Neuron (in vitro differentiated cells): ENCODE results near the gene ASTL.

Source experiments
- H2AFZ ChIP-seq: one replicate; pipeline ENCODE4 v1.6.1; 2013; ENCODE audit warnings: low read depth, mild to moderate bottlenecking, inconsistent platforms, low read length, moderate library complexity
- H3K27me3 ChIP-seq: one replicate; pipeline ENCODE4 v1.6.1; 2013; ENCODE audit warnings: low read length; ENCODE audit not compliant: insufficient read depth
- H3K36me3 ChIP-seq: one replicate; pipeline ENCODE4 v1.6.1; 2013; ENCODE audit warnings: low read length; ENCODE audit not compliant: insufficient read depth
- H3K4me1 ChIP-seq: one replicate; pipeline ENCODE4 v1.6.1; 2013; ENCODE audit warnings: low read length; ENCODE audit not compliant: insufficient read depth
- H3K4me3 ChIP-seq: 2 replicates; pipeline ENCODE4 v1.5.1; 2013; ENCODE audit warnings: mild to moderate bottlenecking, low read length, moderate library complexity
- H3K9me3 ChIP-seq: one replicate; pipeline ENCODE4 v1.6.1; 2013; ENCODE audit warnings: low read length

ASTL gene

DNA sequence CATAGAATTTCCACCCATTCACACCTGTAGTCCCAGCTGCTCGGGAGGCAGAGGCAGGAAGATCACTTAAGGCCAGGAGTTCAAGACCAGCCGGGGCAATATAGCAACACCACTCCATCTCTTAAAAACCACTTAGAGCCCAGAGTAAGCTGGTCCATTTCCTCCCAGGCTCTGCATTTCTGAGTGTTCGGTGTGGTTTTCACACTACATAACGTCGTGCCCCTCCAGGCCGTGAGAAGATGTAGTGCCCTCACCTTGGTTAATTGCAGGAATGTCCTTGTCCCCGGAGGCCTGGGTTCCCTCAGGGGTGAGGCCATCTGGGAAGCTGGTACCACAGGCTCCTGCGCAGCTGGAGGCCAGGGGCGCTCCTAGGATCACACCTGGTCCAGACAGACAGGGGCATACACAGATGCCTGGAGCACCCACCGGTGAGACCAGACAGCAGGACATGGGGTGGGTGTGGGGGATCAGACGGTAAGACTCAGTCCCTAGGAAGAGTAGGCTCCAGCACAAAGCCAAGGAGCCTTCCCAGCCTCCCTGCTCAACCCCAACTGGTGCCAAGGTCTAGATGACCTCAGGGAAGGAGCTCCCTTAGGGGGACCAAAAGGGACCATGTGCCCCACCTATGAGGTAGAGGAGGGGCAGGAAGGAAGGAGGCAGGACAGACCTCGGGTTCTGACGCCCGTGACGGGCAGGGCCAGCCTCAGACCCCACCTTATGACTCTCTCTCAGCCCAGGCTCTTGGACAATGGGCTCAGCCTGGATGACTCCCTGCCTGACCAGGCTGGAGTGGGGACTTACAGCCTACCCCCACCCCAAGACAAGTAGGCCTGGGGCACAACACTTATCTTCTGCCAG is 752 bp downstream of the ASTL start:
- no peaks in the 10 kb centered on the region for H3K36me3 ChIP-seq
- no peaks in the 10 kb centered on the region for H3K9me3 ChIP-seq
- no peak overlapping the region for H3K4me3 ChIP-seq
- H2AFZ ChIP-seq: no peak overlapping the region
- H3K27me3 ChIP-seq: peaks cover 46% of the 10 kb centered on the region
- no peaks in the 10 kb centered on the region for H3K4me1 ChIP-seq

DNA sequence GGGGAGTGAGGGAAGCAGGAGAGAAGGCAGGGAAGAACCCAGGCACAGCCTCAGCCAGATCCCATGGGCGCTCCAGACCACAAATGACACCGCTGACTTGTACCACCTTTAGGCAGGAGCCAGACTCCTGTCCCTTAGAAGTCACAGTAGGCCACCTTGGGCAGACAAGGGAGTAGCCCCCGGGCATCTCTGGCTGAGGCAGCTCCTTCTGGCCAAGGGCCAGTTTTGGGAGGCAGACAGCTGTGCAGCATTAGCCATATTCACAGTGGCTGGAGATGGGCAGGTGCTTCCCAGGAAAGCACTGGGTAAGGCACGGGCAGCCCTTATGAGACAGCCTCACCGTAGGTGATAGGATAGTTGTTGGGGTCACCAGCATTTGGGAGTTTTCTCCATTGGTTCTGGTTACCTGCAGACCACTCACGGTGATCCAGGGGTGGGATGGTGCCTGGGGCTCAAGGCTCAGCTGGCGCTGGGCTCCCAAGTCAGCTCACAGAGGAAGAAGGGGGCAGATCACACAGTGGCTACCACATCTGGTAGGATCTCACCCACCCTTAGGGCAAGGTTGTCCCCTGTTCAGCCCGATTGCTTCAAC is 2.1 kb downstream of the ASTL start:
- peaks cover 48% of the 10 kb centered on the region for H3K27me3 ChIP-seq
- no peaks in the 10 kb centered on the region for H3K36me3 ChIP-seq
- no peak overlapping the region for H3K4me3 ChIP-seq
- H3K4me1 ChIP-seq: no peaks in the 10 kb centered on the region
- no peaks in the 10 kb centered on the region for H3K9me3 ChIP-seq
- H2AFZ ChIP-seq: no peak overlapping the region

GRCh38 chr2:96135621-96136020 is 2.7 kb downstream of the ASTL start:
- no peak overlapping the region for H3K4me3 ChIP-seq
- H3K9me3 ChIP-seq: no peaks in the 10 kb centered on the region
- H3K36me3 ChIP-seq: no peaks in the 10 kb centered on the region
- no peaks in the 10 kb centered on the region for H3K4me1 ChIP-seq
- peaks cover 53% of the 10 kb centered on the region for H3K27me3 ChIP-seq
- no peak overlapping the region for H2AFZ ChIP-seq

- no peaks in the 10 kb centered on the region for H3K9me3 ChIP-seq
- peaks cover 58% of the 10 kb centered on the region for H3K27me3 ChIP-seq
- no peak overlapping the region for H3K4me3 ChIP-seq
- H2AFZ ChIP-seq: no peak overlapping the region
- no peaks in the 10 kb centered on the region for H3K4me1 ChIP-seq
- no peaks in the 10 kb centered on the region for H3K36me3 ChIP-seq
Observed at GRCh38 chr2:96135171-96135570, 3.1 kb downstream of the ASTL start.

DNA sequence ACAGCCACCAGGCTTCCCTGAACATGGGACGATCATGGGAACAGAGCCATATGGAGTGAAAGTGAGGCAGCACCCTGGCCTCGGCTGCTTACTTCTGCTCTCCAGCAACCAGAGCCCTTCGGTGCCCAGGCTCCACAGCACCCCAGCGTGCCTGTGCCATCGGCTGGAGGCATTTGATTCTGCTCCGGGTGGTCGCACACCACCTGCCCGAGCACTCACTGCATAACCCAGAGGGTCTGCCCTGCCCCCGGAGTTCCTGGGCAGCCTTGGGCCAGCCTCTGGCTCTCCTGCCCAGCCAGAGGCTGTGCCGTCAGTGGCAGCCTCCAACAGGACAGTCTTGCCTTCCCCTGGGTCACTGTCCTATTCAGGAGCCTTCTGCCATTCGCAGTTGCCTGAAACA is 3.9 kb downstream of the ASTL start:
- H3K9me3 ChIP-seq: no peaks in the 10 kb centered on the region
- no peaks in the 10 kb centered on the region for H3K36me3 ChIP-seq
- H2AFZ ChIP-seq: no peak overlapping the region
- H3K4me1 ChIP-seq: no peaks in the 10 kb centered on the region
- peaks cover 61% of the 10 kb centered on the region for H3K27me3 ChIP-seq
- H3K4me3 ChIP-seq: no peak overlapping the region

GRCh38 chr2:96131813-96132745 is 6.2 kb downstream of the ASTL start:
- H3K4me3 ChIP-seq: no peak overlapping the region
- H3K9me3 ChIP-seq: no peaks in the 10 kb centered on the region
- peaks cover 60% of the 10 kb centered on the region for H3K27me3 ChIP-seq

GRCh38 chr2:96131152-96131812 is 7.0 kb downstream of the ASTL start:
- H2AFZ ChIP-seq: no peak overlapping the region
- H3K4me1 ChIP-seq: no peaks in the 10 kb centered on the region
- no peak overlapping the region for H3K4me3 ChIP-seq
- H3K36me3 ChIP-seq: no peaks in the 10 kb centered on the region
- no peaks in the 10 kb centered on the region for H3K9me3 ChIP-seq
- peaks cover 61% of the 10 kb centered on the region for H3K27me3 ChIP-seq

More at GRCh38 chr2:96131813-96132745, 6.2 kb downstream of the ASTL start:
- Histone ChIP-seq H3K4me1 (no peaks in the 10 kb centered on the region), H3K36me3 (no peaks in the 10 kb centered on the region), H2AFZ (no peak overlapping the region)

DNA sequence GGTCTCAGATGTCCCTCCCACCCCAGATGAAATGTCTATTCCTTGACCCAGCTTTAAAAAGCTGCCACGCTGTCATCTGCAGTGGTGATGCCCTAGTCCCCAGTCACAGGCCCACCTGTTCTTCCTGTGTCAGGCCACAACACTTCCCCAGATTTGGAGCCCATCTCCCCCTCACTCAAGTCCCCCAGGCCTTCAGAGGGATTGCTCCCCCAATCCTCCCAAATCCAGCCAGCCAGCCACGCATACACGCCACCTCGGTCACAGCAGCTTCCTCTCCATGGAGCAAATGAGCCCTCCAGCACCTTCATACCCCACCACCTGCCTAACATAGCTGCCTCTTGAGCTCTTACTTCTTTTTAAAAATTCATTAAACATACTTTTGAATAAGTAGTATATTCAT is 7.8 kb downstream of the ASTL start:
- peaks cover 53% of the 10 kb centered on the region for H3K27me3 ChIP-seq
- H2AFZ ChIP-seq: no peak overlapping the region
- no peaks in the 10 kb centered on the region for H3K9me3 ChIP-seq
- no peaks in the 10 kb centered on the region for H3K4me1 ChIP-seq
- H3K36me3 ChIP-seq: no peaks in the 10 kb centered on the region
- no peak overlapping the region for H3K4me3 ChIP-seq

DNA sequence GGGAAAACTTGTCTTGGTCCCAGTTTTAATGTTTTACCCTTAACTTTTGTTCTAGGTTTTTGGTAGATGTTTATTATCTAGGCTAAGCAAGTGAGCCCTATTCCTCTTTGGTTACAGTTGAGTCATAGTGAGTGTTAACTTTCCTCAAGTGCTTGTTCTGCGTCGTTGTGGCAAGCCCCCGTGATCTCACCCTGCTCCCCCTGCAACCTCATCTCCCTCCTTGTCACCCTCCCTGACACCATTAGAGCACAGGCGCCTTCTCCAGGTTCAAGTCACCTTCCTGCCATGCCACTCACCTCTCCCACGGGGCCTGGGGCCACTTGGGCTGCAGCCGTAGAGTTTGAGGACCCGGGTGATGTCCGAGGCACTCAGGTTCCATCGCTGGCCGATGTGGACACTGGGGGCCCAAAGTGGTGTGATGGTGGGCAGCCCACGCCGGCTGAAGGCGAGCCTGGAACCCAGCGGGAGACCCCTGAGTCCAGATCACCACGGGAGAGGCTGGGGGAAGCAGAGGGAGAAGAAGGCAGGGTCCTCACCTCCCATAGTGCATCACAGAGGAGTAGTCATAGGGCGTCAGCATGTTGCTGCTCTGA is 8.7 kb downstream of the ASTL start:
- no peak overlapping the region for H3K4me3 ChIP-seq
- H3K4me1 ChIP-seq: no peaks in the 10 kb centered on the region
- H2AFZ ChIP-seq: no peak overlapping the region
- no peaks in the 10 kb centered on the region for H3K36me3 ChIP-seq
- H3K27me3 ChIP-seq: peaks cover 45% of the 10 kb centered on the region
- no peaks in the 10 kb centered on the region for H3K9me3 ChIP-seq

DNA sequence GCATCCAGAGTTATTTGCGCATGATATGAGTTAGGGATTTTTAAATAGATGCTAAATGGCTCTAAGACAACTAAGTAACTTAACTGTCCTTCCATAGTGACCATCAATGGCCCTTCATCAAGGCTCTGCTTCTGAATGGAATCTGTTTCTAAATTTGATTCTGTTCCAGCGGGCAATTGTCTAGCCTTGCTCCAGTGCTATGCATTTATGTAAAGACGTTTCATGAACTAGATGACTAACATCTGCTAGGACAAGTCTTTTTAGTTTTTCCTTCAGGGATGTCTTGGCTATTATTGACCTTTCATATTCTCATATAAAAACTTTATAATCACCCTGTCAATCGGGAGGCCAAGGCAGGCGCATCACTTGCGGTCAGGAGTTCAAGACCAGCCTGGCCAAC is 9.8 kb downstream of the ASTL start:
- Histone ChIP-seq H3K36me3 (no peaks in the 10 kb centered on the region), H2AFZ (no peak overlapping the region), H3K4me1 (no peaks in the 10 kb centered on the region), H3K27me3 (peaks cover 43% of the 10 kb centered on the region), H3K4me3 (no peak overlapping the region), H3K9me3 (no peaks in the 10 kb centered on the region)

GRCh38 chr2:96124406-96125265 is 13.7 kb downstream of the ASTL start:
- Histone ChIP-seq H3K9me3 (no peaks in the 10 kb centered on the region), H3K4me1 (no peaks in the 10 kb centered on the region), H2AFZ (no peak overlapping the region), H3K27me3 (peaks cover 48% of the 10 kb centered on the region), H3K36me3 (no peaks in the 10 kb centered on the region), H3K4me3 (no peak overlapping the region)

- Histone ChIP-seq H3K27me3 (peaks cover 51% of the 10 kb centered on the region), H3K36me3 (no peaks in the 10 kb centered on the region), H3K9me3 (no peaks in the 10 kb centered on the region)
Observed at GRCh38 chr2:96123936-96124335, 14.4 kb downstream of the ASTL start.

More at GRCh38 chr2:96123936-96124335, 14.4 kb downstream of the ASTL start:
- Histone ChIP-seq H2AFZ (no peak overlapping the region), H3K4me1 (no peaks in the 10 kb centered on the region), H3K4me3 (no peak overlapping the region)
